Common myeloid progenitor, CD34-positive (primary cell): ENCODE data around the gene RIIAD1.
"Not testable (repeated sequence)": the region's sequence is repeated elsewhere in the genome, so short reads cannot be mapped to it uniquely, and the experiment has no call there.

Experiments used
- CTCF ChIA-PET: fragments of 350-600 bp; sonication (Branson Sonifier 250); formaldehyde crosslinking; loops from one replicate; lab custom pipeline; 2021; ENCODE audit warnings: antibody characterized with exemption; lab: Charles Lee
- POLR2A ChIA-PET: fragments of 350-600 bp; sonication (Branson Sonifier 250); formaldehyde crosslinking; loops from one replicate; lab custom pipeline; 2021; ENCODE audit warnings: antibody characterized with exemption; lab: Charles Lee
- DNase-seq, 3 donors: peaks; one replicate each; pipeline versions ENCODE4 v3.0.0 to v3.0.0-alpha.2; 2013
- H3K27ac ChIP-seq, 2 experiments: 1 replicate in 1 of 2; 2 replicates in 1 of 2; pipeline ENCODE4 v1.7.0; 2013; ENCODE audit warnings: inconsistent platforms in 2 of 2, low read length in 2 of 2, mild to moderate bottlenecking in 2 of 2, low read depth in 1 of 2, moderate library complexity in 1 of 2; ENCODE audit not compliant: severe bottlenecking in 2 of 2, insufficient read depth in 1 of 2, poor library complexity in 1 of 2
- H3K27me3 ChIP-seq, 5 experiments: replicated peaks in 2 of 5; 1 replicate in 3 of 5; 2 replicates in 2 of 5; pipeline versions ENCODE4 v1.6.1 to v1.7.0; 2013; ENCODE audit warnings: low read length in 4 of 5, mild to moderate bottlenecking in 2 of 5, moderate library complexity in 2 of 5, inconsistent platforms in 1 of 5; ENCODE audit not compliant: insufficient read depth in 5 of 5, control insufficient read depth in 4 of 5
- H3K36me3 ChIP-seq, 4 experiments: 1 replicate in 2 of 4; 2 replicates in 2 of 4; pipeline versions ENCODE4 v1.6.1 to v1.7.0; 2013; ENCODE audit warnings: low read length in 3 of 4, control low read depth in 1 of 4, mild to moderate bottlenecking in 1 of 4; ENCODE audit not compliant: control insufficient read depth in 4 of 4, insufficient read depth in 4 of 4
- H3K4me1 ChIP-seq, 4 experiments: 1 replicate in 3 of 4; 2 replicates in 1 of 4; pipeline versions ENCODE4 v1.6.1 to v1.7.1; 2013; ENCODE audit warnings: low read length in 3 of 4, mild to moderate bottlenecking in 3 of 4, control low read depth in 1 of 4, inconsistent platforms in 1 of 4, moderate library complexity in 1 of 4; ENCODE audit not compliant: control insufficient read depth in 4 of 4, insufficient read depth in 4 of 4; ENCODE audit errors: control extremely low read depth in 1 of 4
- H3K4me3 ChIP-seq, 7 experiments: 1 replicate in 4 of 7; 2 replicates in 3 of 7; pipeline versions ENCODE4 v1.5.1 to v1.7.0; 2013; ENCODE audit warnings: mild to moderate bottlenecking in 7 of 7, low read length in 6 of 7, moderate library complexity in 6 of 7, inconsistent platforms in 2 of 7, low read depth in 2 of 7, control low read depth in 1 of 7; ENCODE audit not compliant: insufficient read depth in 4 of 7, control insufficient read depth in 1 of 7; ENCODE audit errors: extremely low read depth in 1 of 7
- H3K9me3 ChIP-seq, 5 experiments: 1 replicate in 4 of 5; 2 replicates in 1 of 5; pipeline versions ENCODE4 v1.6.1 to v1.7.1; 2013; ENCODE audit warnings: low read length in 4 of 5, mild to moderate bottlenecking in 2 of 5, inconsistent platforms in 1 of 5, low read depth in 1 of 5, moderate library complexity in 1 of 5; ENCODE audit not compliant: control insufficient read depth in 4 of 5, insufficient read depth in 2 of 5; ENCODE audit errors: control extremely low read depth in 1 of 5
- WGBS: methylation state at CpG from one replicate; pipeline ENCODE4 v1.1.5; 2013; ENCODE audit not compliant: insufficient coverage; 5-methylcytosine and 5-hydroxymethylcytosine counted together

RIIAD1 gene

GRCh38 chr1:151769270-151769669 is 47.9 kb downstream of the RIIAD1 start:
- DNase-seq, CTCF ChIA-PET, H3K27ac ChIP-seq, H3K36me3 ChIP-seq, H3K4me3 ChIP-seq, POLR2A ChIA-PET, H3K4me1 ChIP-seq, H3K9me3 ChIP-seq, H3K27me3 ChIP-seq: not testable (repeated sequence)
- 95% methylated on average over 15 of the region's 34 CpGs for WGBS

- CTCF ChIA-PET = no interaction called here
- POLR2A ChIA-PET = no interaction called here
- no peaks in the 10 kb centered on the region for H3K4me1 ChIP-seq
- H3K27ac ChIP-seq = no peak overlapping the region
- 90% methylated on average over 3 of the region's 5 CpGs for WGBS
- DNase-seq = no peak
- H3K27me3 ChIP-seq = no peaks in the 10 kb centered on the region
- peaks cover 2 to 21% (median 14%) of the 10 kb centered on the region in 4 experiments for H3K36me3 ChIP-seq
- H3K9me3 ChIP-seq = no peaks in the 10 kb centered on the region
- H3K4me3 ChIP-seq = no peak overlapping the region
Measured at GRCh38 chr1:151773702-151774101, 52.4 kb downstream of the RIIAD1 start.

- WGBS = 70% methylated on average over 2 of the region's 3 CpGs
- H3K4me1 ChIP-seq = no peaks in the 10 kb centered on the region
- peaks cover 2 to 24% (median 15%) of the 10 kb centered on the region in 4 experiments for H3K36me3 ChIP-seq
- no peak overlapping the region for H3K4me3 ChIP-seq
- H3K27ac ChIP-seq = no peak overlapping the region
- CTCF ChIA-PET = interaction anchor here (0.5 to 1.4 kb wide), 2 partner anchors 11 to 50 kb away, joined by 6 read pairs; partner anchors contain the start of gene MRPL9
- DNase-seq = peak; percentile 14 to 55 (median 32)
- POLR2A ChIA-PET = no interaction called here
- no peaks in the 10 kb centered on the region for H3K9me3 ChIP-seq
- H3K27me3 ChIP-seq = no peaks in the 10 kb centered on the region
Measured at GRCh38 chr1:151774256-151774922, 53.1 kb downstream of the RIIAD1 start.

DNA sequence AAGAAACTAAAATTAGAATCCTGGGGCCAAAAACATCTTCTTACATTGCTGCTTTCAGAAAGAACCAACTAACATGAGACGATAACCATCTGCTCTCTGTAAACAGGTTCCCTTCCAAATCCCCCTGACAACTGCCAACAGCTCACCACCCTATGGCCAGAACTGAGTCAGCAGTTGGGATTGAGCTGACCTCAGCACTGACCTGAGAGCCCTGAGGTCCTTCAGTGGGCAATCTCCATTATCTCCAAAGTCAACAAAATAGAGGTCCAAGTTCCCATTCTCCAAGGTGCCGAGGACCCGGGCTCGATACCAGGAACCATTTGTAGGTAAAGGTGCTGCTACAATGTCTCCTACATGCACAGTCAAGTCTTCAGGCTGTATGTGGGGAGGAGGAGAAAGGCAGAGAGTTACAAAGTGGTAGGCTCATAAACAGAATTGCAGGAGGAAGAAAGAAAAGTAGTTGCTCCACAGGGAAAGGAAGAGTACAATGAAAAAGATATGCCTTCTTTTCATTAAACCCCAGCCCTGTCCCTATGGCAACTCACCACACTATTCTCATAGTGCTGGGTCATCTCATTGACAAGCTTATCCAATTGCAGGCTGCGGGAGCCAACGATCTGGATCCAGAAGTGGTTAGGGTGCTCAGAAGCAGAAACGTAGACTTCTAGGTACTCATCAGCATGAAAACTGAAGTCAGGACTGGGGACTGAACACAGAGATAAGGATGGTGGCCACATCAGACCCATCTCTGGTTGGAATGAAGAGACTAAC is 54.8 kb downstream of the RIIAD1 start:
- Histone ChIP-seq H3K27ac (no peak overlapping the region), H3K4me3 (no peak overlapping the region), H3K36me3 (peaks cover 2 to 29% (median 15%) of the 10 kb centered on the region in 4 experiments), H3K4me1 (no peaks in the 10 kb centered on the region), H3K9me3 (no peaks in the 10 kb centered on the region), H3K27me3 (no peaks in the 10 kb centered on the region)
- ChIA-PET CTCF (interaction anchor here (0.8 to 1.5 kb wide), 4 partner anchors 11 to 121 kb away, joined by 3 to 5 read pairs (median 4); no protein-coding TSS in a partner anchor), POLR2A (no interaction called here)
- 100% methylated on average over 5 of the region's 7 CpGs for WGBS
- no peak for DNase-seq

DNA sequence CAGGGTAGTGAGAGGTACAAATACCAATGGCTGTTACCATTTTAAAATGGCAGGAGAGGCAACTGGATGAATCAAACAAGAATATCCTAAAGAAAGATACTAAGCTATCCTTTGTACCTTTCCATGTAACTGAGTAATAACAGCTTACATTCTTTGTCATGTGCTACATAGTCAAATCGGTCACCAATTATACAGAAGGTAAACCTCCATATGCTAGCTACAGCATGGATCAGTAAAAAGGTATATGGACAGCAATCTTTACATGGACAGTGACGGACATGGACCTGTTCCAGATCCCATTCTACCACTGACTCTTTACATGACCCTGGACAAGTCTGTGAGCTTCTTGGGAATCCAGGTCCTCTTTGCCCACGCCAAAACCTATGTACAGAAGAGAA is 55.3 kb downstream of the RIIAD1 start:
- WGBS = 100% methylated on average over 2 of the region's 3 CpGs
- no peak overlapping the region for H3K27ac ChIP-seq
- ChIA-PET CTCF (interaction anchor here (0.8 to 1.5 kb wide), 3 partner anchors 11 to 42 kb away, joined by 3 to 5 read pairs (median 4); no protein-coding TSS in a partner anchor), POLR2A (no interaction called here)
- no peak for DNase-seq
- peaks cover 2 to 29% (median 17%) of the 10 kb centered on the region in 4 experiments for H3K36me3 ChIP-seq
- no peak overlapping the region for H3K4me3 ChIP-seq
- H3K9me3 ChIP-seq = no peaks in the 10 kb centered on the region
- no peaks in the 10 kb centered on the region for H3K27me3 ChIP-seq
- no peaks in the 10 kb centered on the region for H3K4me1 ChIP-seq

GRCh38 chr1:151777317-151777716 is 56.0 kb downstream of the RIIAD1 start:
- H3K9me3 ChIP-seq = no peaks in the 10 kb centered on the region
- H3K36me3 ChIP-seq = peaks cover 2 to 29% (median 17%) of the 10 kb centered on the region in 4 experiments
- ChIA-PET CTCF (interaction anchor here (1.5 kb wide), 1 partner anchor 43 kb away, joined by 5 read pairs; no protein-coding TSS in a partner anchor), POLR2A (no interaction called here)
- no peak overlapping the region for H3K4me3 ChIP-seq
- no peaks in the 10 kb centered on the region for H3K27me3 ChIP-seq
- H3K4me1 ChIP-seq = no peaks in the 10 kb centered on the region
- no peak overlapping the region for H3K27ac ChIP-seq
- 100% methylated on average over 4 of the region's 4 CpGs for WGBS
- no peak for DNase-seq
